Measurements from ENCODE around the gene SLC9C1. TPM values are rescaled to one million over a fixed set of nuclear protein-coding genes. Genes with fewer than 3 reads are reported as not detected.

SLC9C1 gene
- total RNA-seq, 1 experiment from 2014 or later = 0.79 TPM

DNA sequence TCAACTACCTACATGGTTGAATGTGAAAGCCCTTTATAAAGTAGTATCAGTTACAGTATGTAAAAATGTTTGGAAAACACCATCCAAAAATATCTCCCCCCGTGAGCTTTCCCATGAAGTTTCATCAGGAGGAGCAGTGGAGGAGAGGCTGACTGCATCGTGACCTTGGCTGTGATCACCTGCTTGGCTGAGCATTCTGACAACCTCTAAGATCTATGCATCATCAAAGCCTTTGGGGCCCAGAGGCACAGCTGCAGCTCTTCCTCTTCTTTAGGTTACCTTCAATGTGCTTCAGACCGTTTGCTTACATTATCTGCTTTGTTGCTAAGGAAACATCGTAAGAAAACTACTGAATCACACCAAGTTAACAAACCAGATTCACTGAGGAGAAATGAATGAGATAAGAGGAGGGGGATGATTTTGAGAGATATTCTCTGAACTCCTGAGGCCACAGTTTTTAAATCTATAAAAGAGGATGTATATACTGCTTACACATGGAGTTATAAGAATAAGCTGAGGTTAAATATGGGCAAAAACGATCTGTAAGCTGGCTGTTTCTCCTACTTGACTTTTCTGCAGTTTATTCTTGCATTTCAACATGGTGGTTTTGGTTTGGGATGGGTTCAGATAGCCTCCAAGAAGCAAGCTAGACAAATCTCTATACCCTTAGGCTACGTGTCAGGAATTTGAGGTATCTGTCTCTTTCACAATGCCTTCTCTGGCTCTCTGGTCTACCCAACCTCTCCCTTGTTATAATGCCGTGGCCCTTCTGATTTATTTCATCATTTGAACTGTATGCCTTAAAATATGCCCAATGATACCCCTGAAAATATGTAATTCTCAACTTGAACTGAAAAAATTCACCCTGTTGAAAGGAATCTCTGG, 164.9 kb downstream of the SLC9C1 start:
- Histone ChIP-seq H3K4me3 (replicated peaks in 1 of 2; ENCODE audit: low read depth in 1 of 2, low read length in 2 of 2) (no peak overlapping the region), H3K9me2 (ENCODE audit: insufficient read depth) (no peaks in the 10 kb centered on the region), H3K27ac (ENCODE audit: low read depth, low read length) (no peak overlapping the region), H3K36me3 (ENCODE audit: control insufficient read depth in 1 of 2, insufficient read depth in 2 of 2, low read length in 2 of 2) (peaks cover 4 to 5% of the 10 kb centered on the region in 2 experiments; a peak in 2 of 4 replicates), H3K4me1 (ENCODE audit: control insufficient read depth in 1 of 2, insufficient read depth in 2 of 2, low read length in 2 of 2) (no peaks in the 10 kb centered on the region), H3K9me3 (ENCODE audit: control insufficient read depth in 1 of 2, insufficient read depth in 1 of 2, low read depth in 1 of 2, low read length in 2 of 2) (no peaks in the 10 kb centered on the region), H4K20me1 (ENCODE audit: insufficient read depth) (no peaks in the 10 kb centered on the region), H3K27me3 (ENCODE audit: insufficient read depth, low read length) (no peaks in the 10 kb centered on the region), H3K9ac (ENCODE audit: low read length) (no peak overlapping the region), H3K79me2 (ENCODE audit: insufficient read depth, low read length) (no peaks in the 10 kb centered on the region), H3K4me2 (ENCODE audit: low read length) (no peak overlapping the region), H2AFZ (ENCODE audit: low read depth, low read length, poor library complexity, severe bottlenecking) (no peak overlapping the region)
- ChIA-PET POLR2A (no interaction called here), CTCF (interaction anchor here (0.8 kb wide), 1 partner anchor 17 kb away, joined by 3 read pairs; no protein-coding TSS in a partner anchor), RAD21 (ENCODE audit: low non-redundant PET in 1 of 2, low total read pairs in 2 of 2, uncharacterized antibody in 2 of 2, unreplicated experiment in 2 of 2) (no interaction called here)
- no peak for DNase-seq (ENCODE audit: low read depth, low spot score)
- ATAC-seq = no peak
- TF ChIP-seq ZFX (IDR thresholded peaks at IDR 0.05) (no peak), CBX3 (IDR thresholded peaks at IDR 0.05; ENCODE audit: low read depth) (no peak), CTCF (IDR thresholded peaks at IDR 0.05 in 2 of 3, conservative IDR thresholded peaks at IDR 0.05 in 1 of 3; ENCODE audit: borderline replicate concordance in 1 of 3, insufficient read depth in 1 of 3, low read depth in 2 of 3, low read length in 2 of 3) (no peak), EZH2 (IDR thresholded peaks at IDR 0.05) (no peak), TCF7L2 (IDR thresholded peaks at IDR 0.05; ENCODE audit: borderline replicate concordance, extremely low read depth, insufficient read depth, insufficient read length) (no peak), ZNF274 (IDR thresholded peaks at IDR 0.05; ENCODE audit: low read depth, low read length) (no peak), CEBPB (IDR thresholded peaks at IDR 0.05; ENCODE audit: low read depth) (no peak), YY1 (IDR thresholded peaks at IDR 0.05; ENCODE audit: extremely low read depth, insufficient replicate concordance, low read depth, low read length) (no peak), REST (IDR thresholded peaks at IDR 0.05; ENCODE audit: low read depth) (no peak), ELF1 (IDR thresholded peaks at IDR 0.05; ENCODE audit: borderline replicate concordance, low read depth) (no peak), SIN3A (IDR thresholded peaks at IDR 0.05; ENCODE audit: low read depth) (no peak), JUND (IDR thresholded peaks at IDR 0.05) (no peak)
- TF ChIP-seq, protein P1, sequence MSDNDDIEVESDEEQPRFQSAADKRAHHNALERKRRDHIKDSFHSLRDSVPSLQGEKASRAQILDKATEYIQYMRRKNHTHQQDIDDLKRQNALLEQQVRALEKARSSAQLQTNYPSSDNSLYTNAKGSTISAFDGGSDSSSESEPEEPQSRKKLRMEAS (IDR thresholded peaks at IDR 0.05) = no peak
- intact Hi-C loops (cut with micrococcal nuclease) = no loop called here
- BruUV-seq (replicated peaks) = no TSS peak

All from HCT116 (cell line).